Endothelial cell of umbilical vein (primary cell): Measurements from ENCODE around the gene NUDT16L1. TPM values are rescaled to one million over a fixed set of nuclear protein-coding genes. Genes with fewer than 3 reads are reported as not detected.

Experiments used
- BruUV-seq: library from RNA; stranded (reverse); fragments of 400-500 nt; replicated peaks from 2 replicates; lab custom pipeline; 2021; lab: Mats Ljungman, UMichigan
- CTCF ChIA-PET: fragments of 300-600, 350-600 bp; sonication (Branson Sonifier 250); formaldehyde crosslinking; loops from one replicate; lab custom pipeline; 2021; ENCODE audit warnings: antibody characterized with exemption, inconsistent platforms; lab: Charles Lee
- POLR2A ChIA-PET: fragments of 300-600, 350-600 bp; sonication (Branson Sonifier 250); formaldehyde crosslinking; loops from one replicate; lab custom pipeline; 2021; ENCODE audit warnings: antibody characterized with exemption, inconsistent platforms; lab: Charles Lee
- DNase-seq: peaks from one replicate; pipeline ENCODE4 v3.0.0-alpha.2; 2011; ENCODE audit warnings: low read depth, low spot score
- FAIRE-seq: peaks from 2 replicates; lab custom pipeline; 2011; peaks lifted over from hg19 to GRCh38; lab: Jason Lieb, UNC
- H2AFZ ChIP-seq: 2 replicates; pipeline ENCODE4 v1.6.0; 2012; ENCODE audit warnings: low read depth, low read length, control low read depth, inconsistent platforms
- H3K27ac ChIP-seq: 2 replicates; pipeline ENCODE4 v1.5.1; 2011; ENCODE audit warnings: low read depth, mild to moderate bottlenecking, control low read depth, low read length, moderate library complexity; ENCODE audit not compliant: insufficient read depth
- H3K27me3 ChIP-seq, 2 experiments: 2 replicates each; pipeline versions ENCODE4 v1.6.0 to v1.6.1; 2011; ENCODE audit warnings: low read length in 2 of 2, mixed read lengths in 1 of 2; ENCODE audit not compliant: control insufficient read depth in 2 of 2, insufficient read depth in 2 of 2
- H3K36me3 ChIP-seq, 2 experiments: 2 replicates in 1 of 2; 3 replicates in 1 of 2; pipeline ENCODE4 v1.5.1; 2011; ENCODE audit warnings: low read length in 2 of 2, mild to moderate bottlenecking in 1 of 2, moderate library complexity in 1 of 2; ENCODE audit not compliant: control insufficient read depth in 2 of 2, insufficient read depth in 2 of 2; ENCODE audit errors: extremely low read depth in 1 of 2
- H3K4me1 ChIP-seq: 3 replicates; pipeline ENCODE4 v1.5.1; 2011; ENCODE audit warnings: mild to moderate bottlenecking, low read length; ENCODE audit not compliant: control insufficient read depth, insufficient read depth; ENCODE audit errors: extremely low read depth
- H3K4me2 ChIP-seq: 2 replicates; pipeline ENCODE4 v1.6.1; 2011; ENCODE audit warnings: low read length, control low read depth, mixed read lengths; ENCODE audit not compliant: insufficient read depth
- H3K4me3 ChIP-seq, 3 experiments: fragments of 200-600 bp in 1 of 3; sonication (generic), shearing (Covaris generic) in 1 of 3; replicated peaks in 1 of 3; 2 replicates each; pipeline ENCODE4 v1.5.1; 2011 to 2016; ENCODE audit warnings: control low read depth in 3 of 3, low read length in 3 of 3, mild to moderate bottlenecking in 2 of 3, inconsistent platforms in 1 of 3, low read depth in 1 of 3, moderate library complexity in 1 of 3; ENCODE audit not compliant: insufficient read depth in 1 of 3
- H3K79me2 ChIP-seq: 2 replicates; pipeline ENCODE4 v1.6.0; 2012; ENCODE audit warnings: low read length, inconsistent platforms; ENCODE audit not compliant: control insufficient read depth, insufficient read depth
- H3K9ac ChIP-seq: replicated peaks from 2 replicates; pipeline ENCODE3; 2011; ENCODE audit warnings: low read length, control low read depth; ENCODE audit not compliant: insufficient read depth; ENCODE audit errors: extremely low read depth
- H3K9me1 ChIP-seq: replicated peaks from 3 replicates; pipeline ENCODE4 v1.6.0; 2011; ENCODE audit warnings: mild to moderate bottlenecking, low read length; ENCODE audit not compliant: control insufficient read depth, insufficient read depth; ENCODE audit errors: extremely low read depth
- H3K9me3 ChIP-seq: replicated peaks from 2 replicates; pipeline ENCODE4 v1.5.1; 2012; ENCODE audit warnings: low read length, inconsistent platforms; ENCODE audit not compliant: control insufficient read depth, insufficient read depth
- H4K20me1 ChIP-seq: replicated peaks from 2 replicates; pipeline ENCODE3; 2011; ENCODE audit warnings: mild to moderate bottlenecking, low read length; ENCODE audit not compliant: control insufficient read depth, insufficient read depth; ENCODE audit errors: extremely low read depth
- CTCF ChIP-seq, 2 donors: IDR thresholded peaks; 1 replicate in 1 of 2; 2 replicates in 1 of 2; pipeline ENCODE4 v1.5.1; 2011; ENCODE audit warnings: low read length in 2 of 2, mild to moderate bottlenecking in 2 of 2, moderate library complexity in 2 of 2, control low read depth in 1 of 2, inconsistent platforms in 1 of 2, low read depth in 1 of 2; ENCODE audit not compliant: insufficient read depth in 1 of 2; ENCODE audit errors: extremely low read depth in 1 of 2
- EZH2 ChIP-seq: IDR thresholded peaks from 2 replicates; pipeline ENCODE4 v1.6.1; 2012; ENCODE audit warnings: borderline replicate concordance, low read depth, mild to moderate bottlenecking, moderate library complexity, low read length, inconsistent platforms; ENCODE audit not compliant: severe bottlenecking
- FOS ChIP-seq: IDR thresholded peaks from 2 replicates; pipeline ENCODE4 v1.6.1; 2011; ENCODE audit warnings: mild to moderate bottlenecking, low read length, moderate library complexity, borderline replicate concordance; ENCODE audit not compliant: insufficient read depth
- GATA2 ChIP-seq: IDR thresholded peaks from 2 replicates; pipeline ENCODE4 v1.7.0; 2011; ENCODE audit warnings: low read depth, mild to moderate bottlenecking, moderate library complexity, mixed read lengths, low read length; ENCODE audit not compliant: insufficient read length, insufficient read depth
- JUN ChIP-seq: IDR thresholded peaks from 2 replicates; pipeline ENCODE4 v1.6.1; 2011; ENCODE audit warnings: borderline replicate concordance, low read depth; ENCODE audit not compliant: insufficient read length, insufficient read depth
- MAX ChIP-seq: IDR thresholded peaks from 2 replicates; pipeline ENCODE4 v1.6.1; 2011; ENCODE audit not compliant: insufficient read depth, insufficient read length
- MYC ChIP-seq: IDR thresholded peaks from one replicate; pipeline ENCODE4 v1.6.1; 2011; ENCODE audit warnings: mild to moderate bottlenecking, low read depth, low read length
- POLR2A ChIP-seq: IDR thresholded peaks from 2 replicates; pipeline ENCODE4 v1.6.1; 2012; ENCODE audit warnings: low read depth, mild to moderate bottlenecking, control low read depth, low read length
- POLR2AphosphoS5 ChIP-seq: IDR thresholded peaks from 2 replicates; pipeline ENCODE4 v1.6.1; 2012; ENCODE audit warnings: low read depth, mild to moderate bottlenecking, control low read depth, low read length, moderate library complexity; ENCODE audit not compliant: insufficient read depth
- dilution Hi-C: fragments of 300-500 bp; cut with MboI; formaldehyde crosslinking; loops from one replicate; pipeline ENCODE4 v1.15.0; 2019; ENCODE audit warnings: low sequenced_read_pairs; ENCODE audit not compliant: extremely low pct_ligation_motif_present
- intact Hi-C: fragments of 100-400 bp; cut with micrococcal nuclease; formaldehyde crosslinking; loops from one replicate; pipeline ENCODE4 v1.10.0; 2022
- polyA plus RNA-seq, 4 experiments: library from polyadenylated mRNA; depleted of rRNA in 3 of 4; stranded (reverse) in 3 of 4; unstranded in 1 of 4; fragments of >200 nt; gene quantifications; 2 replicates each; pipeline versions ENCODE4 v1.2.1 to v1.2.3, GENCODE V29; 2011 to 2012; ENCODE audit warnings: missing spikeins in 1 of 4
- total RNA-seq: library from RNA; stranded (reverse); gene quantifications from 2 replicates; pipeline ENCODE4 v1.2.3, GENCODE V29; 2021

NUDT16L1 gene
- total and polyA plus RNA-seq, 2 donors (not counting 3 experiments of a cell fraction or from before 2014, with no cell fraction given), result 24.7 to 53.1 TPM

- Histone ChIP-seq H3K79me2 (no peaks in the 10 kb centered on the region), H3K4me2 (no peak overlapping the region), H2AFZ (no peak overlapping the region), H3K4me3 (no peak overlapping the region), H3K27me3 (no peaks in the 10 kb centered on the region), H3K9me1 (no peaks in the 10 kb centered on the region), H3K9me3 (no peaks in the 10 kb centered on the region), H3K9ac (no peak overlapping the region), H3K36me3 (peaks cover 4 to 42% of the 10 kb centered on the region in 2 experiments), H3K27ac (no peak overlapping the region), H4K20me1 (no peaks in the 10 kb centered on the region), H3K4me1 (peaks cover 4% of the 10 kb centered on the region)
- intact Hi-C loops (no loop called here), dilution Hi-C loops (no loop called here)
- BruUV-seq, result no TSS peak
- FAIRE-seq, result no peak
- CTCF ChIA-PET, result no interaction called here
- TF ChIP-seq MYC (no peak), EZH2 (no peak), FOS (no peak), CTCF (IDR thresholded peaks at IDR 0.05; ENCODE audit: extremely low read depth in 1 of 2, insufficient read depth in 1 of 2, low read depth in 1 of 2, low read length in 2 of 2) (no peak), GATA2 (no peak), MAX (no peak), POLR2A (no peak), POLR2AphosphoS5 (no peak), JUN (no peak)
- POLR2A ChIA-PET, result no interaction called here
- DNase-seq, result no peak
Measured at GRCh38 chr16:4687946-4688673, 5.3 kb upstream of the NUDT16L1 start.
